HG03432 (cell line): ENCODE measurements around the gene GPR78.

Source experiments
- ATAC-seq: cut with Tn5 transposase; IDR thresholded peaks from one replicate; pipeline ENCODE4 v1.9.1; 2021; ENCODE audit warnings: mild to moderate bottlenecking, moderate library complexity; ENCODE audit not compliant: unreplicated experiment

GPR78 gene

DNA sequence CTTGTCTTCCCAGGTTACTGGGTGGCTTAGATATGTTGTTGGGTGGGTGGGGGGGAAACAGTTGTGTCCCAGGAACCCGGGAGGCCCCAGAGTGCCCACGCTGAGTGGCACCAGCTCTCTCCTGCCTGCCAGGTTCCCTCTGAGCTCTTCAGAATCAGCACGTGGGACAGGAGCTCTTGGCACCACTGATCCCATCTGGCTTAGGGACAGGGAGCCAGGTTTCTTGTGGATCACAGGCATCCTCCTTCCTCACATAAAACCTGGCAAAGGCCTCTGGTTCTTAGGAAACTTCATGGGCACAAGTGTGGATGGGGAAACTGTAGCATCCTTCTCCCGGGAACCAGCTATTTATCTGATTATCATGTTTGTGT lies 3.4 kb downstream of the GPR78 start:
- no peak for ATAC-seq

DNA sequence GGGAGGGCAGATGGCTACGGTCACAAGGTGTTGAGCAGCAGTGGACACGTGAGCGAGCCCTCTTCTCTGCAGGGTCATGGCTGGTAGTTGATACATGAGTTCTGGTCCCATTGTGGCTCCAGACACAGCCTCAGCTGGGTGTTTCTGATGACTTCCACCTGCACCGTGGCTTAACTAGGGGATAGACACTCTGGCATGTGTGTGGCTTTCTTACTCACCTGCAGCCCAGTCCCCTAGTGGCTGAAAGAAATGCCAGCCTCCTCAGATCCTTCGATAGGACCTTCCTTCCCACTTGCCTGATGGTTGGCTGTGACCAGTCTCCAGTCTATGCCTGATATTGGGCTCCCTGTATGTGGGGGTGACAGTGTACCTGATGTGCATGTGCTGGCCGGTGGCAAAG lies 5.0 kb downstream of the GPR78 start:
- no peak for ATAC-seq

DNA sequence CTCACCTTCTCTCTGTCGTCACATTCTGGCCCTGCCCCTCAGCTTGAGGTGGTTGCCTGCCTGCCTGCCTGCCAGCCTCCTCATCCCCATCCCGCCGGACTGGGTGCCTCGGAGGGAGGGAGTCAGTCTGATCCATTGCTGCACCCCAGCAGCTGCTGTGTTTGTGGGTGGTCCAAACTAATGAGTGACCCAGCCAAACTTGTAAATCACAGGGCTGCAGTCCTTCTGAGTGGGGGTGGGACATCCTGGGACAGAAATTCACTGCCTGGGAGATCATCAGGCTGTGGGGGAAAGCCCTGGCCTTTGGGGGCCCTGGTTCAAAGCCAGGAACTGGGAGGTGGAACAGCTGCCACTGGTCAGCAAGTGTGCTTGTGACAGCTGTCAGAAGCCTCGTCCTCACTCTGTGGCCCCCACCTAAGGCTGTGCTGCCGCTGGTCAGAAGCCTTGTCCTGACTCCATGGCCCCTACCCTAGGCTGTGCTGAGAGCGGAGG lies 5.6 kb downstream of the GPR78 start:
- ATAC-seq: no peak

GRCh38 chr4:8586246-8586645 lies 6.1 kb downstream of the GPR78 start:
- ATAC-seq: no peak

GRCh38 chr4:8586671-8587468 lies 6.7 kb downstream of the GPR78 start:
- no peak for ATAC-seq

DNA sequence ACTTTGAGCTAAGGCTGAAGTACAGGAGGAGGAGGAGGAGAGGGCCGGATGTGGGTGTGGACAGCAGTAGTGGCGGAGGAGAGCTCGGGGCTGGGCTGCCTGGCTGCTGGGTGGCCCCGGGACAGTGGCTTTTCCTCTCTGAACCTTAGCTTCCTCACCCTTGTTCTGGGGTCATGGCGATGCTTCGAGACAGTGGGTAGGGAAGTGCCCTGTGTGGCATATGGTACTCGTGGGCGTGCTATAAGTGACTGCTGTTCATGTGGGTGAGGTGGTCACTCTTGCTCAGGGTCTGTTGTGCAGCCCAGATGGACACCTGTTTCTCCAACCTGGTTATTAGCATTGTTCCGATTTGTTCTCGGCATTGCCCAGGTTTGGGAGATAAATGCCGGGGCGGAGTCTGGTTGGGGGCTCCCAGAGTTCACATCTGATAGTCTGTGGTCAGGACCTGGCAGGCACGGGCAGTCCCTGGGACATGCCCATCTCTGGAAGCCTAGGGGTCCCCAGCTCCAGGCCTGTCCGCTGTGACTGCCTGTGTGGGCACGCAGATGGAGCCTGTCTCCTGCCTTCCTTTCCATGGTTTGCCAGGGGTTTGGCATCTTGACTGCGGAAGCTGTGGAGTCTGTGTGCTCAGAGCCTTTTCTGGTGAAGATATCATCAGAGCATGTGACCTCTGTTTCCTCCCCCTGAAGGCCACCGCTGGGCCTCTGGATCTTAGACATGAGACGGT lies 7.4 kb downstream of the GPR78 start:
- ATAC-seq: no peak

DNA sequence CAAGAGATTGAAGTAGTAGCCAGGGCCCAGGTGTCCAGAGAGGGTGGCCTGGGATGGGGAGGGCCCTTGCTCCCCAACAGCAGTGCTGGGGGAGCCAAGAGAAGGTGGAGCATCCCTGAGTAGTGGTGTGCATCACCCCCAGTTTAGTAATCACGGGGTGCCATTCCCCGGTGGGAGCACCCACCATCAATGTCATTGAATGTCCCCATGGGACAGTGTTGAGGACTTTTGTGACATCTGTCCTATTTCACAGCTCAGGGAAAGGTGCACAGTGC lies 7.9 kb downstream of the GPR78 start:
- no peak for ATAC-seq

DNA sequence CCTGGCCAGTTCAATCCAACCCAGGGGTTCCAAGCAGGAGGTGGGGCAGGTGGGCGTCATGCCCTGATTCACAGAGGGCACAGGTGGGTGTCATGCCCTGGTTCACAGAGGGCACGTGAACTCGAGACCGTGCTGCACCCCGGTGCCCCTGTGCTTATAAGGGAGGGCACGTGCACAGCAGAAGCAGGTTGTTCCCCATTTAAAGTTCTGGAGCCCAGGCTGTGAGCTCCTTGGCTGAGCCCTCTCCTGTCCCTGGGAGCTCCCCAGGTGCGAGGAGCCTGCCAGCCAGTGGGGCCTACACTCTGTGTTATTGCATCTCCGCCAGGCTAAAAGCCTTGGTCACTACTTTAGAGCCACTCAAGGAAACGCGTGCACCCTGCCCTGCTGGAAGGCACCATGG lies 9.1 kb downstream of the GPR78 start:
- ATAC-seq: no peak

- no peak for ATAC-seq
These were observed 9.8 kb downstream of the GPR78 start for GRCh38 chr4:8589823-8590545.

GRCh38 chr4:8590546-8590880 lies 10.3 kb downstream of the GPR78 start:
- ATAC-seq: no peak

GRCh38 chr4:8591114-8591513 lies 10.9 kb downstream of the GPR78 start:
- no peak for ATAC-seq

DNA sequence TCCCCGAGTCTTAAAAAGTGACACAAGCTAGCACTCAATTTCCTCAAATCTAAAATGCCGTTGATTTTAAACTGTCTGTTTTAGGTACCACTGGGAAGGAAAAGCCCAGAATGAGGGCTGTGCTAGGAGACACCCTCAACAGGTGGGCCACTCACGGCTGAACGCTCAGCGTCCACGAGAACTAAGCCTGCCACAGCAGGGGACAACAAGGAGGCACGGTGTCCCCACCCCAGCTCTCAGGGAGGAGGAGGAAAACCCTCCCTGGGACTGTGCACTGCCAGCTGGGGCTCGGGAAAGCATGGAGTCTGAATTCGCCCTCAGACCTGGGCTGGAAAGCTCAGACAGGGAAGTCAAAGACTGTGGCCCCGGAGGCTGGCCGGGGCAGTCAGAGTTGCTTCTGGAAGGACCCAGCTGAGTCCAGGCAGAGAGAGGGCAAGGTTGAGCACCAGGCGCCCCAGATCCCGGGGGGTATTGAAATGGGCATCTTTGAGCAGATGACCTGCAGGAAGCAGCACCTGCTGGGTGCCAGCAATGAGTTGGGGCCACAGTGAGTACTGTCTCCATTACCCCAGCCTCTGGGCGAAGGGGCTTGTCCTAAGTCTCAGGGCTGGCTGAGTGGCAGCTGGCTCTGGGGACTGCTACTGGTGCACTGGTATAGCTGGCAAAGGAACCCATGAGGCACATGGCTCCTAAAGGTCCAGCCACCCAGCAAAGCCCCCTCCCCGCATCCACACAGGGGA lies 11.6 kb downstream of the GPR78 start:
- ATAC-seq: no peak

GRCh38 chr4:8592366-8593263 lies 12.4 kb downstream of the GPR78 start, which contains the start of gene CPZ:
Gene CPZ (plus strand): TSS chr4:8592765. CDS start chr4:8592834, 69 bp downstream.
- no peak for ATAC-seq

- no peak for ATAC-seq
These were observed 13.3 kb downstream of the GPR78 start for GRCh38 chr4:8593264-8594096.

GRCh38 chr4:8594097-8595038 lies 14.2 kb downstream of the GPR78 start:
- no peak for ATAC-seq

GRCh38 chr4:8595237-8596087 lies 15.3 kb downstream of the GPR78 start:
- ATAC-seq: no peak

DNA sequence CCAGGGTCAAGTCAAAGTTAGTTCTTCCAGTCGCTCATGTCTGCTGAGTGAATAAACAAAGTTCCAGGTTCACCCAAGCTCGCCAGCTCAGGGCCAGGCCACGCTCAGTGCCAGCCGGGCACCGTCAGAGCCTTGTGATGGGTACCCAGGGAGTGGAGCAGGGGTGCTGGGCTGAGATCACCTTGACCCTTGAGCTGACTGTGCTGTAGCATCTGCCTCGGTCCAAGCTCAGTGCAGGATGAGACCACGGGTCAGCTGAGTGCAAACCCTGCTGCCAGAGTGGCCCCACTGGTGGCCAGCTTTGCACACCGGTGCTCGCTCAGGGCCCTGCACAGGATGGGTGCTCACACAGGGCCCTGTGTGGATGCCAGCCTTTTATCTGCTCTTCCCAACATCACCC lies 16.7 kb downstream of the GPR78 start:
- ATAC-seq: no peak
